ENCODE measurements around the gene SPATA2L.

The SPATA2L gene

DNA sequence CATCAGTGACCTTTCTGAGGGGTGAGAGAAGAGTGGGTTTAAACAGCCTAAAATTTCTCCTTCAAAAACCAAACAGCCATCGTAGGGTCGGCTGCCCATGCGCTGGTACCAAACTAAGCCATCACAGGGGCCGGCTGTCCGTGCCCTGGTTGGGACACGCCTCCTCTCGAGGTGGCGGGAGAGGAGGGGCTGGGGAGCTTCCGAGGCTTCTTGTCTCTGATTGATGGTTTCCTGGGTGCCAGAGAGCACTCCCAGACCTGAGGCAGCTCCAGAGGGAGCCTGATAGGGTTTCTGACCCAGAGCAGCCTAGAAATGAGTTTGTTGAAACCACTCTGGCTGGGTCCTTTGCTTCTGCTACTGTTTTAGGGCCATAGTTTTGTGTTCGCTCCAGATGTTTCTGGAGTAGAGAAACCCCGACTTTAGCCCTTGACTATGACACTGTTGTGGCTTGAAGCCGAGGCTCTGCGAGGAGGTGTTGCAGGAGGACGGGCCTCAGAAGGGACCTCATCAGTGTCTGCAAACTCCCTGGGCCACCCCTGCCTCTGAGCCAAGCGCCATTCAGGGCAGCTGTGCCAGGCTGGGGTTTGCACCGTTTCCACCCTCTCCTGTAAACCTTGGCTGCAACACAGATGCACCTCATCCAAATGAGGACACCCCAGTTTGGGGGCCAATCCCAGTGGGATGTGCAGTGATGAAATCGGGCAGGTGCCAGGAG is 26.1 kb upstream of the SPATA2L start:
- FAIRE-seq: no peak

- no peak for FAIRE-seq
Observed at GRCh38 chr16:89723279-89724250, 22.1 kb upstream of the SPATA2L start.

GRCh38 chr16:89722392-89723278 is 21.1 kb upstream of the SPATA2L start:
- no peak for FAIRE-seq

DNA sequence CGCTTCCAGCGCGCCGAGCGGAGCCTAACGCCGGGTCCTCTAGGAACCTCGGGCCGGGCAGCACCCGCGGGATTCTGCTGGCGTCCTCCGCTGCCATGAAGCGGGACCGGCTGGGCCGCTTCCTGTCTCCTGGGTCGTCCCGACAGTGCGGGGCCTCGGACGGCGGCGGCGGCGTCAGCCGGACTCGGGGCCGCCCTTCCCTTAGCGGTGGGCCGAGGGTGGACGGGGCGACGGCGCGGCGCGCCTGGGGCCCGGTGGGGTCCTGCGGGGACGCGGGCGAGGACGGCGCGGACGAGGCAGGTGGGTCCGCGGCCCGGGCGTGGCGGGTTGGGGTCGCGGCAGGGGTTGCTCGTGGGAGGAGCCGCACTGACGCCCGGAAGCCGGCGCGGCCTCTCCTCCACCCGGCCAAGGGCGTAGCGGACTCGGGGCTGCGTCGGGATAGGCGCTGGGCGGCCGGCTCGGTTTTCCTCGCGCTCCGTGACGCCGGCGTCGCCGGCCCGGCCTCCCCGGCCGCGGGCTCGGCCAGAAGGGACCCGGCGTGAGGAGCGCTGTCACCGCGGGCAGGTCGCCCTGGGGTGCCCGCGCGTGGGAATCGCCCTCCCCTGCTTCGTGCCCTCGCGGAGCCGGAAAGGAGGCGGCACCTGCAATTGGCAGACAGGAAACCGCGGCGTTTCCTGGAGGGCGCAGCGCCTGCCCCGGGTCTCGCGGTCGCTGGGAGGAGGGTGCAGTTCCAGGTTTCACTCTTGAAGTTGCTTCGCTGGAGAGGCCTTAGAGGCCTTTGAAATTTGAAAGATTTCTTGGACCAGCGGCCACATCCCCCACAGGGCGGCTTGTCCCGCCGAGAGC is 20.3 kb upstream of the SPATA2L start:
- FAIRE-seq: no peak

- no peak for FAIRE-seq
Observed at GRCh38 chr16:89720813-89721545, 19.5 kb upstream of the SPATA2L start, which contains the start of the genes VPS9D1 and ZNF276. TSS of gene VPS9D1 (minus strand) at chr16:89720898. CDS start at chr16:89720861, 37 bp downstream. TSS of gene ZNF276 (plus strand) at chr16:89721537. CDS start at chr16:89721641, 104 bp downstream.

- no peak for FAIRE-seq
Observed at GRCh38 chr16:89720551-89720812, 19.0 kb upstream of the SPATA2L start.

GRCh38 chr16:89717688-89718505 is 16.4 kb upstream of the SPATA2L start:
- no peak for FAIRE-seq

GRCh38 chr16:89716916-89717687 is 15.6 kb upstream of the SPATA2L start:
- no peak for FAIRE-seq

GRCh38 chr16:89716493-89716892 is 15.0 kb upstream of the SPATA2L start:
- no peak for FAIRE-seq

DNA sequence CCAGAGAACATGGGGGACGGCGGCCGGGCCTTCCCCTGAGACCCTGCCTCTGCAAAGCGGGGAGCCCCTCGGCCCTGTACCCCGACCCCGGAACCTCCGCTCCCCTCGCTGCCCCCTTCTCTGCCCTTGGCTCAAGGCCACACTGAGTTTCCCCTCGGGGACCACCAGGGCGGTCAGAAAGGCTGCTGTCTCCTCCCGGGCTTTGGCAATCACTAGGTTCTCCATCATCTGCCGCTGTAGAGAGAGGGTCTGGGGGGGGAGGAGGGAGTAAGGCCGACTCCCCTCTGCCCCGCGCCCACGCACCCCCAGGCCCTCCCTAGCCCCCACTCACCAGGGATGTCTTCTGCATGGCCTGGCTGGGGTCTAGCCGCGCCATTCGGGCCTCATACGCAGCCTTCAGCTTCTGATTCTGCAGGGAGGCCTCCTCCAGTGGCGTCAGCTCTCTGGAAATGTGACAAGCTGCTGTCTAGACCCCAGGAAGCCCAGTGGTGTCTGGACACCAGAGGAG is 10.8 kb upstream of the SPATA2L start:
- FAIRE-seq: no peak

DNA sequence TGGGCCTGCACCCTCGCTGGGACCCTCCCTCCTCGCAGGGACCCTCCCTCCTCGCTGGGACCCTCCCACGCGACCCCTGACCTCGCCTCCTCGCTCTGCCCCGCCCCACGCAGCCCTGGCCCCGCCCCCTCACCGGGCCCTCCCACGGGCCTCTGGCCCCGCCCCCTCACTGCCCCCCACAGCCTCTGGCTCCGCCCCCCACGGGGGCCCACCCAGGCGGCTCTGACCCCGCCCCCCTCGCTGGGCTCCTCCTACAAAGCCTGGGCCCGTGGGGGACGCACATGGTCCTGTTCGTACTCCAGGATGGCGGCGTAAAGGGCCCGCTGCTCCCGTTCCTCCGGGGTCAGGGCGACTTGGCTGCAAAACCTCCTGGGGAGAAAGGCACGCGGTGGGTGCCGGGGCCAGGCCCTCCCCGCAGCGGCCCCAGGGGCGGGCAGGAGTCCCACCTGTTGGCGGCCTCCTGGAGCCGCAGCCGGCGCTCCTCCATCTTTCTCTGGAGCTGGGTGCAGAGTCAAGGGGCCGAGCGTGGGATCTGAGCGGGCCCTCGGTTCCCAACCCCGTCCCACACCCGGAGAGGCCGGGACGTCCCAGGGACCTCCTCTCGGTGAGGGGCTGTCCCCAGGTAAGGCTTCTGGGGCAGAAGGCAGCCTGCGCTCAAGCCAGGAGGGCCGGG is 10.2 kb upstream of the SPATA2L start:
- no peak for FAIRE-seq

DNA sequence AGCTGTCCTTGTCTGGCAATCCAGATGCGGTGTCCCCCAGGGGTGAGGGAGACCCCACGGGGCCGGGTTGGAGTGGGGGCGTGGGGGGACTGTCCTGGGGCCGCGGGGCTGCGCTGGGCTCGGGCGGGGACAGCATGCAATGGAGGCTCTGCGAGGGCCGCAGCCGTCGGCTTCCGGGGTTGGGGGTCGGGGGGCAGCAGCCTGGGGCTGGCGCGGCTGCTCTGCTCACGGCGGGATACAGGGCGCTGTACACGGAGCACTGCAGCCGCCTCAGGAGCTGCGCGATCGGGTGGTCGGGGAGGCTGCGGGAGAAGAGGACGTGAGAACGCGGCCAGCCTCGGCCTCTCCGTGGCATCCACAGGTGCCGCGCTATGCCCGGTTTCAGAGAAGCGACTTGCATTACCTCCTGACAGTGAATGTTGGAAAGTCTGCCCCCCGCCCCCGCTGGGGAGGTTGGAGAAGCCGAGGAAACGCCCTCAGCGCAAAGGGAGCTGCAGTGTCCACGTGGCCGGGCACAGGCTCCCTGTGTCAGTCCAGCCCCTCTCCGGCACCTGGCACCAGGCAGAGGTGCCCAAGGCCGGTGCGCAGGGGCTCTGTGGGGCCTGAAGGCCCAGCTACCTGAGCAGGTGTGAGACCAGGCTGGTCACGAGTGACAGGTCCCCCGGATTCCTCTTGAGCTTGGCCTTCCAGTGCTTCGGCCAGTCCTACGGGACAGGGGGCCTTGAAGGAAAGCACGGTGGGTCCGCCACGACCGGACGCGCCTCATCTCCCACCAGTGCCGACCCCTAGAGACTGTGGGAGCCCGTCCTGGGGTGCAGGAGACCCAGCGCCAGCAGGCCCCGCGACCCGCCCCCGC is 9.4 kb upstream of the SPATA2L start:
- FAIRE-seq: no peak

GRCh38 chr16:89709716-89710432 is 8.4 kb upstream of the SPATA2L start:
- no peak for FAIRE-seq

- no peak for FAIRE-seq
Observed at GRCh38 chr16:89709166-89709565, 7.7 kb upstream of the SPATA2L start.

DNA sequence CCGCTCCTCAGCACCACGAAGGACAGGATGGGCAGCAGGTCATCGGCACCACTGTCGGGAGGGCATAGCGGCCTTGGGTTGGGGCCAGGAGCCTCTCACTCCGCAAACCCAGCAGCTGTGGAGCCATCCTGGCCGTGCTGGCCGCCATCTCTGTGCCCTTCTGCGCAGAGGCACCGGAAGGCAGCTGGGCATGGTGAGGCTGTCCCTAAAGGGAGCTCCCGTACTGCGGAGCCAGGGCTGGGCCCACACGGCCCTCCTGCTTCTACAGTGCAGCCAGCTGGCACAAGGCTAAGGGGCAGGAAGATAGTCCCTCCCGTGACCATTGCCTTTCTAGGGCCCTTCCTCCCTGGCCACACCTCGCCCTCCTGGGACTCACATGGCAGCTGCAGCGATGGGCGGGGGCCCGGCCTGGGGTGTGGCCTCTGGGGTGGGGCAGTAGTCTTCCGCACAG is 7.0 kb upstream of the SPATA2L start:
- no peak for FAIRE-seq

- no peak for FAIRE-seq
Observed at GRCh38 chr16:89707695-89708094, 6.2 kb upstream of the SPATA2L start.

Data from endometrium (tissue), 2 donors.